Osteocyte (in vitro differentiated cells): ENCODE data around the gene ZDHHC6. TPM values are rescaled to one million over a fixed set of nuclear protein-coding genes. Genes with fewer than 3 reads are reported as not detected.

ENCODE experiments used
- DNase-seq: peaks from one replicate; pipeline ENCODE4 v3.0.0; 2021; ENCODE audit warnings: mixed read lengths; ENCODE audit not compliant: unreplicated experiment; ENCODE audit errors: extremely low spot score
- H3K27ac Mint-ChIP-seq: one replicate; pipeline ENCODE4 v1.8.0; 2021; ENCODE audit warnings: mild to moderate bottlenecking, mixed read lengths; ENCODE audit not compliant: unreplicated experiment
- H3K27me3 Mint-ChIP-seq: one replicate; pipeline ENCODE4 v1.8.0; 2021; ENCODE audit warnings: mixed read lengths; ENCODE audit not compliant: unreplicated experiment
- H3K36me3 Mint-ChIP-seq: one replicate; pipeline ENCODE4 v1.8.0; 2021; ENCODE audit warnings: mixed read lengths; ENCODE audit not compliant: unreplicated experiment
- H3K4me1 Mint-ChIP-seq: one replicate; pipeline ENCODE4 v1.8.0; 2021; ENCODE audit warnings: mixed read lengths; ENCODE audit not compliant: unreplicated experiment
- H3K4me3 Mint-ChIP-seq: one replicate; pipeline ENCODE4 v1.8.0; 2021; ENCODE audit warnings: mild to moderate bottlenecking, moderate library complexity, mixed read lengths; ENCODE audit not compliant: unreplicated experiment
- H3K9me3 Mint-ChIP-seq: one replicate; pipeline ENCODE4 v1.8.0; 2021; ENCODE audit warnings: mixed read lengths; ENCODE audit not compliant: unreplicated experiment
- CTCF ChIP-seq: fragments of 200-600 bp; sonication (generic); IDR thresholded peaks from 2 replicates; pipeline ENCODE4 v1.5.0; 2021; ENCODE audit warnings: antibody characterized with exemption, mild to moderate bottlenecking, moderate library complexity
- total RNA-seq: library from RNA; stranded (reverse); gene quantifications from 2 replicates; pipeline ENCODE4 v1.2.1, GENCODE V29; 2021

Gene ZDHHC6
- total RNA-seq, 1 donor from 2014 or later: 28.5 TPM

DNA sequence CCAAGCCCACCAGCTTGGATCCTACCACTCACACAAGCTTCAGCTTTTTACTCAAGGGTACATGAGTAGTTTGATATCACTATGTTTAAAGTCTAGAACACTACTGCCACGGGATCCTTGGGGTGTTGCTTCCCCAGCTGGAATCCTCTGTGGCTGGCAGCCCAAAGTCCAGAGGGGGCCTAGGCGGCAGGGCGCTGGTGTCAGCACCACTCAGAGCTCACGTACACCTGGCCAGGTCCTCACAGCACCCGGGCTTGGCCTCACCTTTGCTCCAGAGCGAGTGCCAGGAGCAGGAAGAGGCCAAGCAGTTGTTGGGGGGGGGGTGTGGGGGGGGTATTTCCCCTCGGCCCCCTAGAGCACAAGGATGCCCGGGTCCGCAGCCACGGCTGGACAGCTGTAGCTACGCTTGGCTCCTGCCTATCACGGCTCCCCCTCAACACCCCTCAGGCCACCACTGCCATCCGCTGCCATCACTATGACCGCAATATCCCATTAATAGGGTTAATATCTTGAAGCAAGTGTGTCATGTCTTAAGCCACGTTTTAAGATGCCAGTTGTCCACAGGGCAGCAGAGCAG, 17.0 kb downstream of the ZDHHC6 start:
- H3K27ac Mint-ChIP-seq: no peak overlapping the region

GRCh38 chr10:112429147-112429546, 17.6 kb downstream of the ZDHHC6 start:
- no peak overlapping the region for H3K4me3 Mint-ChIP-seq
- H3K36me3 Mint-ChIP-seq: peaks cover 30% of the 10 kb centered on the region
- H3K9me3 Mint-ChIP-seq: no peaks in the 10 kb centered on the region
- no peak for TF ChIP-seq CTCF
- no peak for DNase-seq
- H3K4me1 Mint-ChIP-seq: no peaks in the 10 kb centered on the region
- H3K27me3 Mint-ChIP-seq: no peaks in the 10 kb centered on the region
- H3K27ac Mint-ChIP-seq: no peak overlapping the region

More for the DNA sequence above, 17.0 kb downstream of the ZDHHC6 start:
- no peak for TF ChIP-seq CTCF
- Mint-ChIP-seq H3K9me3 (no peaks in the 10 kb centered on the region), H3K4me3 (no peak overlapping the region), H3K4me1 (no peaks in the 10 kb centered on the region), H3K36me3 (peaks cover 30% of the 10 kb centered on the region), H3K27me3 (no peaks in the 10 kb centered on the region)
- no peak for DNase-seq

DNA sequence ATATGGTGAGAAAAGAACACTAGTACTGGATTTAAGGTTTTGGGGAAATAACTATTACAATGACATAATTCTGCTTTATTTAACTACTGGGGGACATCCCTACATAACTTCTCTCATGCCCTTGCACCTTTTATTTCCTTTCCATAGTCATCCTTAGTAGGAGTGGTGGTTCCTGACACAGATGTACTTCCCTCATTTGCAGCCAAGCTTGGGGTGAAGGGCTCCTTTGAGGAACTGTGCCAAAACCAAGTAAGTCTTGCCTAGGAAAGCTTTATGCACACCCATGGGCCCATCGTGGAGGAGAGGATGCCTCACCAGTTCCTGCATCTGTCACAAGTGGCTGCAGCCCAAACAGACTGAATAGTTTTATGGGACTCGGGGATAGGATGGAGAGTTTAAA, 20.6 kb downstream of the ZDHHC6 start:
- TF ChIP-seq CTCF: no peak
- Mint-ChIP-seq H3K27me3 (no peaks in the 10 kb centered on the region), H3K4me3 (no peak overlapping the region), H3K27ac (no peak overlapping the region), H3K36me3 (peaks cover 21% of the 10 kb centered on the region), H3K9me3 (no peaks in the 10 kb centered on the region), H3K4me1 (no peaks in the 10 kb centered on the region)
- no peak for DNase-seq

- H3K36me3 Mint-ChIP-seq: peaks cover 13% of the 10 kb centered on the region
- H3K9me3 Mint-ChIP-seq: no peaks in the 10 kb centered on the region
- no peak for TF ChIP-seq CTCF
- no peak overlapping the region for H3K4me3 Mint-ChIP-seq
- no peak for DNase-seq
- no peaks in the 10 kb centered on the region for H3K27me3 Mint-ChIP-seq
- no peaks in the 10 kb centered on the region for H3K4me1 Mint-ChIP-seq
- H3K27ac Mint-ChIP-seq: no peak overlapping the region
These were observed 22.1 kb downstream of the ZDHHC6 start for GRCh38 chr10:112424651-112425050.

DNA sequence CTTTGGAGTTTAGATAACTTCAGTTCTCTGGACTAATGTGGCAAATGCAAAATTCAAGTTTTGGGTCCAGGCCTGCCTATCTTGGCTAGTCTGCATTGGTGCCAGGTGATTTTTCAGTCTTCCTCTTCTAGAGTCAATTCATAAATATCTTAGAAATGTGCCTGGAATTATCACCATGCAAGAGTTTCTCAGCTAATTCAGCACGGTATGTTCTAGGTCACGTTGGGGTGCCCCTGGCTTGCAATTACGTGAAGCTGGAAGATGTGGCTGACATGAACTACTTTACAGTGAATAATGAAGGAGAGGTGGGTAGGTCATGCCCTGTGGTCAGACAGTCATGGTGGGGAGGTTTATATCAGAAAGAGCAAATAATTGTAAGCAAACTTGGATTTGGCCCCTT, 25.0 kb downstream of the ZDHHC6 start:
- TF ChIP-seq CTCF: no peak
- H3K36me3 Mint-ChIP-seq: peaks cover 2% of the 10 kb centered on the region
- H3K4me3 Mint-ChIP-seq: no peak overlapping the region
- no peaks in the 10 kb centered on the region for H3K9me3 Mint-ChIP-seq
- H3K27me3 Mint-ChIP-seq: no peaks in the 10 kb centered on the region
- H3K4me1 Mint-ChIP-seq: no peaks in the 10 kb centered on the region
- DNase-seq: no peak
- no peak overlapping the region for H3K27ac Mint-ChIP-seq
